Panc1 (cell line): ENCODE results near the gene NID1.

Experiments
- CTCF ChIP-seq: fragments of 450-650 bp; IDR thresholded peaks from 2 replicates; pipeline ENCODE4 v1.5.1; 2017; ENCODE audit warnings: mild to moderate bottlenecking
- SIN3A ChIP-seq: IDR thresholded peaks from 2 replicates; pipeline ENCODE4 v1.6.1; 2012; ENCODE audit warnings: low read depth, mild to moderate bottlenecking, low read length, moderate library complexity, borderline replicate concordance; ENCODE audit not compliant: insufficient read depth

- TF ChIP-seq CTCF = no peak
- no peak for TF ChIP-seq SIN3A
Observed at GRCh38 chr1:236075848-236076247, 11.0 kb upstream of the NID1 start.
